ENCODE measurements around the gene DTNBP1. TPM values are rescaled to one million over a fixed set of nuclear protein-coding genes. Genes with fewer than 3 reads are reported as not detected.

The DTNBP1 gene
- total RNA-seq, 1 donor from 2014 or later = 11.0 TPM

GRCh38 chr6:15572296-15573016 is 90.4 kb downstream of the DTNBP1 start:
- H3K4me3 ChIP-seq (ENCODE audit: low read depth, low read length) = no peak overlapping the region
- no peak for TF ChIP-seq CTCF (IDR thresholded peaks at IDR 0.05; ENCODE audit: insufficient read depth, low read length, poor library complexity, severe bottlenecking)
- no peaks in the 10 kb centered on the region for H3K36me3 ChIP-seq (ENCODE audit: control insufficient read depth, insufficient read depth, low read length)
- H3K27me3 ChIP-seq (ENCODE audit: control insufficient read depth, insufficient read depth, low read length) = no peaks in the 10 kb centered on the region
- no peak for DNase-seq (ENCODE audit: low read depth)

- no peak overlapping the region for H3K4me3 ChIP-seq (ENCODE audit: low read depth, low read length)
- no peak for TF ChIP-seq CTCF (IDR thresholded peaks at IDR 0.05; ENCODE audit: insufficient read depth, low read length, poor library complexity, severe bottlenecking)
- no peaks in the 10 kb centered on the region for H3K27me3 ChIP-seq (ENCODE audit: control insufficient read depth, insufficient read depth, low read length)
- DNase-seq (ENCODE audit: low read depth) = no peak
- no peaks in the 10 kb centered on the region for H3K36me3 ChIP-seq (ENCODE audit: control insufficient read depth, insufficient read depth, low read length)
Observed at GRCh38 chr6:15570171-15570570, 92.7 kb downstream of the DTNBP1 start.

- no peak for DNase-seq (ENCODE audit: low read depth)
- no peak for TF ChIP-seq CTCF (IDR thresholded peaks at IDR 0.05; ENCODE audit: insufficient read depth, low read length, poor library complexity, severe bottlenecking)
- H3K27me3 ChIP-seq (ENCODE audit: control insufficient read depth, insufficient read depth, low read length) = no peaks in the 10 kb centered on the region
- no peak overlapping the region for H3K4me3 ChIP-seq (ENCODE audit: low read depth, low read length)
- no peaks in the 10 kb centered on the region for H3K36me3 ChIP-seq (ENCODE audit: control insufficient read depth, insufficient read depth, low read length)
Observed at GRCh38 chr6:15569035-15569995, 93.5 kb downstream of the DTNBP1 start.

GRCh38 chr6:15562977-15563376 is 99.9 kb downstream of the DTNBP1 start:
- no peak for DNase-seq (ENCODE audit: low read depth)
- H3K27me3 ChIP-seq (ENCODE audit: control insufficient read depth, insufficient read depth, low read length) = no peaks in the 10 kb centered on the region
- no peak for TF ChIP-seq CTCF (IDR thresholded peaks at IDR 0.05; ENCODE audit: insufficient read depth, low read length, poor library complexity, severe bottlenecking)
- no peak overlapping the region for H3K4me3 ChIP-seq (ENCODE audit: low read depth, low read length)
- H3K36me3 ChIP-seq (ENCODE audit: control insufficient read depth, insufficient read depth, low read length) = no peaks in the 10 kb centered on the region

GRCh38 chr6:15561447-15562199 is 101.2 kb downstream of the DTNBP1 start:
- no peak for TF ChIP-seq CTCF (IDR thresholded peaks at IDR 0.05; ENCODE audit: insufficient read depth, low read length, poor library complexity, severe bottlenecking)
- H3K36me3 ChIP-seq (ENCODE audit: control insufficient read depth, insufficient read depth, low read length) = no peaks in the 10 kb centered on the region
- no peaks in the 10 kb centered on the region for H3K27me3 ChIP-seq (ENCODE audit: control insufficient read depth, insufficient read depth, low read length)
- H3K4me3 ChIP-seq (ENCODE audit: low read depth, low read length) = no peak overlapping the region
- no peak for DNase-seq (ENCODE audit: low read depth)

Data from kidney epithelial cell (primary cell).